Breast epithelium (tissue), 4 donors: ENCODE measurements around the gene CUL5. TPM values are rescaled to one million over a fixed set of nuclear protein-coding genes. Genes with fewer than 3 reads are reported as not detected.

Experiments
- DNase-seq, 2 donors: peaks; one replicate each; pipeline ENCODE4 v3.0.0-alpha.2; 2019; ENCODE audit warnings: low spot score in 2 of 2
- H3K27ac ChIP-seq, 2 donors: fragments of 200-600 bp; sonication (generic) in 1 of 2; one replicate each; pipeline ENCODE4 v1.5.1; 2016 to 2019; ENCODE audit warnings: mild to moderate bottlenecking in 1 of 2
- H3K27me3 ChIP-seq, 2 donors: fragments of 200-600 bp; sonication (generic) in 1 of 2; one replicate each; pipeline versions ENCODE4 v1.5.1 to v1.6.0; 2017 to 2019; ENCODE audit warnings: control low read depth in 1 of 2, mild to moderate bottlenecking in 1 of 2
- H3K36me3 ChIP-seq: fragments of 200-600 bp; one replicate; pipeline ENCODE4 v1.5.1; 2019
- H3K4me1 ChIP-seq, 2 donors: fragments of 200-600 bp; sonication (generic); one replicate each; pipeline ENCODE4 v1.5.1; 2016 to 2019; ENCODE audit warnings: control low read depth in 1 of 2
- H3K4me3 ChIP-seq, 3 donors: fragments of 200-600 bp; sonication (generic); 1 replicate in 2 of 3; 2 replicates in 1 of 3; pipeline ENCODE4 v1.5.1; 2016 to 2019; ENCODE audit warnings: mild to moderate bottlenecking in 3 of 3, moderate library complexity in 2 of 3
- H3K9me3 ChIP-seq, 2 donors: fragments of 200-600 bp; sonication (generic) in 1 of 2; one replicate each; pipeline ENCODE4 v1.5.1; 2016 to 2019; ENCODE audit warnings: control low read depth in 1 of 2
- POLR2A ChIP-seq: fragments of 450-650 bp; IDR thresholded peaks from one replicate; pipeline ENCODE4 v1.6.1; 2016; ENCODE audit warnings: antibody characterized with exemption, mild to moderate bottlenecking, moderate library complexity
- POLR2AphosphoS5 ChIP-seq, 3 donors: sonication (generic); formaldehyde crosslinking; IDR thresholded peaks; one replicate each; pipeline ENCODE4 v1.6.1; 2017; ENCODE audit warnings: antibody characterized with exemption in 3 of 3
- intact Hi-C: fragments of 100-400 bp; cut with DNase I; formaldehyde crosslinking; loops from one replicate; pipeline ENCODE4 v1.15.1; 2023; ENCODE audit warnings: low total_unique reads
- total RNA-seq, 3 donors: library from RNA; depleted of rRNA; stranded (reverse); fragments of >200 nt; gene quantifications; one replicate each; pipeline ENCODE4 v1.1.0, GENCODE V29; 2016
- TF ChIP-seq, protein P1 (sequence below), 3 donors: fragments of 450-650 bp; IDR thresholded peaks; one replicate each; pipeline ENCODE4 v1.5.1; 2016 to 2017; ENCODE audit warnings: antibody characterized with exemption in 3 of 3, mild to moderate bottlenecking in 3 of 3, moderate library complexity in 3 of 3

The CUL5 gene
- total RNA-seq, 3 donors from 2014 or later: 25.9 to 34.4 (median 32.8) TPM

DNA sequence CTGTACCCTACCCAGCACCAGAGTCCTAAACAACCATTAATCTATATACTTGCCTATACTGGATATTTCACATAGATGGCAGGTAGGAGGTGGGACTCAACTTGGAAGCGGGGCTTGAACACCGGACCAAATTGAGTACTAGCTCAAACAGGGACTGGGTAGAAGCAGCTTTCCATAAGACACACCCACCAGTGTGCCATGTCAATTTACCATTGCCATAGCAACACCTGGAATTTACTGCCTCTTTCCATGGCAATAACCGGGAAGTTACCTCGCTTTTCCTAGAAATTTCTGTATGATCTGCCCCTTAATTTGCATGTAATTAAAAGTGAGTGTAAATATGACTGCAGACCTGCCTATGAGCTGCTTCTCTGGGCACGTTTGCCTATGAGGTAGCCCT lies 38.6 kb upstream of the CUL5 start:
- Histone ChIP-seq H3K9me3 (no peaks in the 10 kb centered on the region), H3K36me3 (no peaks in the 10 kb centered on the region), H3K27ac (no peak overlapping the region), H3K4me1 (no peaks in the 10 kb centered on the region), H3K27me3 (no peaks in the 10 kb centered on the region), H3K4me3 (no peak overlapping the region)
- no peak for DNase-seq
- intact Hi-C loops: no loop called here
- TF ChIP-seq, protein P1, sequence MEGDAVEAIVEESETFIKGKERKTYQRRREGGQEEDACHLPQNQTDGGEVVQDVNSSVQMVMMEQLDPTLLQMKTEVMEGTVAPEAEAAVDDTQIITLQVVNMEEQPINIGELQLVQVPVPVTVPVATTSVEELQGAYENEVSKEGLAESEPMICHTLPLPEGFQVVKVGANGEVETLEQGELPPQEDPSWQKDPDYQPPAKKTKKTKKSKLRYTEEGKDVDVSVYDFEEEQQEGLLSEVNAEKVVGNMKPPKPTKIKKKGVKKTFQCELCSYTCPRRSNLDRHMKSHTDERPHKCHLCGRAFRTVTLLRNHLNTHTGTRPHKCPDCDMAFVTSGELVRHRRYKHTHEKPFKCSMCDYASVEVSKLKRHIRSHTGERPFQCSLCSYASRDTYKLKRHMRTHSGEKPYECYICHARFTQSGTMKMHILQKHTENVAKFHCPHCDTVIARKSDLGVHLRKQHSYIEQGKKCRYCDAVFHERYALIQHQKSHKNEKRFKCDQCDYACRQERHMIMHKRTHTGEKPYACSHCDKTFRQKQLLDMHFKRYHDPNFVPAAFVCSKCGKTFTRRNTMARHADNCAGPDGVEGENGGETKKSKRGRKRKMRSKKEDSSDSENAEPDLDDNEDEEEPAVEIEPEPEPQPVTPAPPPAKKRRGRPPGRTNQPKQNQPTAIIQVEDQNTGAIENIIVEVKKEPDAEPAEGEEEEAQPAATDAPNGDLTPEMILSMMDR (IDR thresholded peaks at IDR 0.05): no peak
- TF ChIP-seq POLR2A: no peak
- TF ChIP-seq POLR2AphosphoS5 (IDR thresholded peaks at IDR 0.05): no peak

GRCh38 chr11:107973641-107974040 lies 35.1 kb upstream of the CUL5 start:
- TF ChIP-seq POLR2AphosphoS5 (IDR thresholded peaks at IDR 0.05) (no peak), POLR2A (no peak)
- TF ChIP-seq, protein P1 (IDR thresholded peaks at IDR 0.05): no peak
- Histone ChIP-seq H3K27ac (no peak overlapping the region), H3K27me3 (no peaks in the 10 kb centered on the region), H3K4me3 (no peak overlapping the region), H3K9me3 (no peaks in the 10 kb centered on the region), H3K36me3 (no peaks in the 10 kb centered on the region), H3K4me1 (no peaks in the 10 kb centered on the region)
- no peak for DNase-seq
- intact Hi-C loops: no loop called here

- no peak overlapping the region for H3K4me3 ChIP-seq
- TF ChIP-seq, protein P1 (IDR thresholded peaks at IDR 0.05): no peak
- TF ChIP-seq POLR2AphosphoS5 (IDR thresholded peaks at IDR 0.05): no peak
- no peak for TF ChIP-seq POLR2A
- no peak for DNase-seq
- no peaks in the 10 kb centered on the region for H3K4me1 ChIP-seq
- no peaks in the 10 kb centered on the region for H3K27me3 ChIP-seq
- no peaks in the 10 kb centered on the region for H3K9me3 ChIP-seq
- H3K27ac ChIP-seq: no peak overlapping the region
- intact Hi-C loops: no loop called here
- no peaks in the 10 kb centered on the region for H3K36me3 ChIP-seq
Measured at GRCh38 chr11:107988397-107989158, 20.1 kb upstream of the CUL5 start.

GRCh38 chr11:107991868-107992414 lies 16.8 kb upstream of the CUL5 start:
- intact Hi-C loops: no loop called here
- DNase-seq: no peak
- TF ChIP-seq POLR2AphosphoS5 (IDR thresholded peaks at IDR 0.05) (no peak), POLR2A (no peak)
- TF ChIP-seq, protein P1 (IDR thresholded peaks at IDR 0.05): no peak
- H3K36me3 ChIP-seq: no peaks in the 10 kb centered on the region
- H3K27ac ChIP-seq: no peak overlapping the region
- no peak overlapping the region for H3K4me3 ChIP-seq
- no peaks in the 10 kb centered on the region for H3K9me3 ChIP-seq
- no peaks in the 10 kb centered on the region for H3K4me1 ChIP-seq
- no peaks in the 10 kb centered on the region for H3K27me3 ChIP-seq

- Histone ChIP-seq H3K4me1 (no peaks in the 10 kb centered on the region), H3K27me3 (no peaks in the 10 kb centered on the region), H3K27ac (no peak overlapping the region), H3K9me3 (no peaks in the 10 kb centered on the region), H3K4me3 (no peak overlapping the region), H3K36me3 (no peaks in the 10 kb centered on the region)
- intact Hi-C loops: no loop called here
- no peak for TF ChIP-seq POLR2A
- no peak for TF ChIP-seq POLR2AphosphoS5 (IDR thresholded peaks at IDR 0.05)
- TF ChIP-seq, protein P1 (IDR thresholded peaks at IDR 0.05): no peak
- no peak for DNase-seq
Measured at GRCh38 chr11:107996006-107996776, 12.5 kb upstream of the CUL5 start.
